H1 (cell line): Measurements from ENCODE around the gene SCN10A. TPM values are rescaled to one million over a fixed set of nuclear protein-coding genes. Genes with fewer than 3 reads are reported as not detected.

Source experiments
- CTCF ChIA-PET: fragments of 300-600 bp; sonication (Branson Sonifier 250); formaldehyde crosslinking; loops from one replicate; lab custom pipeline; 2021; ENCODE audit not compliant: partially characterized antibody; lab: Charles Lee
- POLR2A ChIA-PET: fragments of 300-600 bp; sonication (Branson Sonifier 250); formaldehyde crosslinking; loops from one replicate; lab custom pipeline; 2021; ENCODE audit warnings: inconsistent platforms; ENCODE audit not compliant: partially characterized antibody; lab: Charles Lee
- DNase-seq, 2 experiments: peaks; one replicate each; pipeline versions ENCODE4 v3.0.0 to v3.0.0-alpha.2; 2010 to 2022; ENCODE audit warnings: low spot score in 2 of 2, low read depth in 1 of 2, mixed read lengths in 1 of 2
- FAIRE-seq: peaks from 2 replicates; lab custom pipeline; 2011; peaks lifted over from hg19 to GRCh38; lab: Jason Lieb, UNC
- H2AFZ ChIP-seq: 2 replicates; pipeline ENCODE4 v1.8.1; 2012; ENCODE audit warnings: low read length, inconsistent platforms
- H2AK5ac ChIP-seq: 2 replicates; pipeline ENCODE4 v1.6.1; 2013; ENCODE audit warnings: low read depth, low read length
- H2BK120ac ChIP-seq: replicated peaks from 2 replicates; pipeline ENCODE3; 2013; ENCODE audit warnings: low read depth, low read length, inconsistent platforms
- H2BK12ac ChIP-seq: 2 replicates; pipeline ENCODE4 v1.6.1; 2013; ENCODE audit warnings: low read depth, low read length
- H2BK15ac ChIP-seq: 2 replicates; pipeline ENCODE4 v1.6.1; 2013; ENCODE audit warnings: low read length
- H2BK20ac ChIP-seq: 2 replicates; pipeline ENCODE4 v1.6.1; 2013; ENCODE audit warnings: low read length
- H2BK5ac ChIP-seq: 2 replicates; pipeline ENCODE4 v1.6.1; 2013; ENCODE audit warnings: low read depth, low read length
- H3K14ac ChIP-seq: 2 replicates; pipeline ENCODE4 v1.6.1; 2013; ENCODE audit warnings: inconsistent platforms; ENCODE audit not compliant: insufficient read length
- H3K18ac ChIP-seq: 2 replicates; pipeline ENCODE4 v1.6.1; 2013; ENCODE audit warnings: low read length; ENCODE audit errors: extremely low read depth
- H3K23ac ChIP-seq: 2 replicates; pipeline ENCODE4 v1.6.1; 2013; ENCODE audit warnings: inconsistent platforms; ENCODE audit not compliant: insufficient read length
- H3K23me2 ChIP-seq: 2 replicates; pipeline ENCODE4 v1.6.1; 2013; ENCODE audit warnings: low read depth, low read length
- H3K27ac ChIP-seq: 2 replicates; pipeline ENCODE4 v1.6.1; 2011; ENCODE audit warnings: low read depth, low read length, inconsistent platforms
- H3K27me3 ChIP-seq, 4 experiments: replicated peaks in 1 of 4; 1 replicate in 1 of 4; 2 replicates in 3 of 4; pipeline versions ENCODE4 v1.6.1 to v1.8.1; 2011 to 2013; ENCODE audit warnings: low read length in 3 of 4, mild to moderate bottlenecking in 3 of 4, inconsistent platforms in 2 of 4, mixed read lengths in 2 of 4, moderate library complexity in 1 of 4; ENCODE audit not compliant: control insufficient read depth in 3 of 4, insufficient read depth in 3 of 4; ENCODE audit errors: extremely low read depth in 1 of 4
- H3K36me3 ChIP-seq, 4 experiments: 2 replicates each; pipeline versions ENCODE4 v1.6.1 to v1.8.1; 2011 to 2013; ENCODE audit warnings: mild to moderate bottlenecking in 4 of 4, low read length in 3 of 4, moderate library complexity in 2 of 4, control low read depth in 1 of 4, inconsistent platforms in 1 of 4; ENCODE audit not compliant: insufficient read depth in 4 of 4, control insufficient read depth in 2 of 4
- H3K4ac ChIP-seq: replicated peaks from 2 replicates; pipeline ENCODE3; 2013; ENCODE audit warnings: low read length, low read depth, mixed read lengths, inconsistent platforms; ENCODE audit not compliant: insufficient read length
- H3K4me1 ChIP-seq, 4 experiments: replicated peaks in 1 of 4; 1 replicate in 1 of 4; 2 replicates in 3 of 4; pipeline versions ENCODE4 v1.6.1 to v1.8.1; 2011 to 2013; ENCODE audit warnings: low read length in 3 of 4, inconsistent platforms in 2 of 4, mixed read lengths in 1 of 4; ENCODE audit not compliant: insufficient read depth in 4 of 4, control insufficient read depth in 3 of 4
- H3K4me2 ChIP-seq, 2 experiments: 2 replicates each; pipeline versions ENCODE4 v1.6.1 to v1.8.1; 2011 to 2013; ENCODE audit warnings: low read depth in 2 of 2, low read length in 2 of 2, control low read depth in 1 of 2, inconsistent platforms in 1 of 2, mild to moderate bottlenecking in 1 of 2; ENCODE audit not compliant: insufficient read depth in 1 of 2
- H3K4me3 ChIP-seq, 4 experiments: fragments of 200-600, 300-600 bp in 1 of 4; sonication (generic), shearing (Covaris generic), sonication (Bioruptor Twin) in 1 of 4; 2 replicates each; pipeline versions ENCODE4 v1.5.1 to v1.8.1; 2011 to 2016; ENCODE audit warnings: low read length in 4 of 4, low read depth in 3 of 4, control low read depth in 2 of 4, inconsistent platforms in 2 of 4, mild to moderate bottlenecking in 2 of 4, mixed read lengths in 1 of 4, moderate library complexity in 1 of 4; ENCODE audit not compliant: insufficient read depth in 2 of 4; ENCODE audit errors: extremely low read depth in 1 of 4
- H3K56ac ChIP-seq: replicated peaks from 2 replicates; pipeline ENCODE3; 2013; ENCODE audit warnings: low read depth, mild to moderate bottlenecking, mixed read lengths, low read length, inconsistent platforms; ENCODE audit not compliant: insufficient read length
- H3K79me1 ChIP-seq: 2 replicates; pipeline ENCODE4 v1.6.1; 2013; ENCODE audit warnings: low read depth, low read length, control low read depth
- H3K79me2 ChIP-seq, 2 experiments: 2 replicates each; pipeline versions ENCODE4 v1.6.1 to v1.8.1; 2012 to 2013; ENCODE audit warnings: low read length in 2 of 2, mild to moderate bottlenecking in 2 of 2, inconsistent platforms in 1 of 2; ENCODE audit not compliant: insufficient read depth in 2 of 2, control insufficient read depth in 1 of 2
- H3K9ac ChIP-seq, 4 experiments: replicated peaks in 1 of 4; 1 replicate in 1 of 4; 2 replicates in 3 of 4; pipeline versions ENCODE4 v1.6.1 to v1.8.1; 2011 to 2013; ENCODE audit warnings: low read depth in 3 of 4, low read length in 3 of 4, control low read depth in 2 of 4, mild to moderate bottlenecking in 2 of 4, moderate library complexity in 2 of 4, inconsistent platforms in 1 of 4; ENCODE audit errors: extremely low read depth in 1 of 4
- H3K9me3 ChIP-seq, 2 experiments: 2 replicates each; pipeline versions ENCODE4 v1.6.1 to v1.8.1; 2012 to 2013; ENCODE audit warnings: mild to moderate bottlenecking in 2 of 2, moderate library complexity in 2 of 2, control low read depth in 1 of 2, inconsistent platforms in 1 of 2, low read depth in 1 of 2, low read length in 1 of 2, mixed read lengths in 1 of 2; ENCODE audit not compliant: insufficient read depth in 2 of 2
- H4K20me1 ChIP-seq, 2 experiments: replicated peaks in 1 of 2; 2 replicates each; pipeline versions ENCODE3 to v1.8.1; 2011 to 2013; ENCODE audit warnings: inconsistent platforms in 2 of 2, low read length in 2 of 2, mild to moderate bottlenecking in 1 of 2; ENCODE audit not compliant: insufficient read depth in 2 of 2, control insufficient read depth in 1 of 2
- H4K5ac ChIP-seq: 2 replicates; pipeline ENCODE4 v1.6.1; 2013; ENCODE audit warnings: low read length, low read depth, mixed read lengths, inconsistent platforms; ENCODE audit not compliant: insufficient read length
- H4K8ac ChIP-seq: 2 replicates; pipeline ENCODE4 v1.8.0; 2013; ENCODE audit warnings: mild to moderate bottlenecking, moderate library complexity, low read length, inconsistent platforms; ENCODE audit not compliant: insufficient read depth; ENCODE audit errors: extremely low read depth
- H4K91ac ChIP-seq: replicated peaks from 2 replicates; pipeline ENCODE3; 2013; ENCODE audit warnings: low read length, mixed read lengths, inconsistent platforms; ENCODE audit not compliant: insufficient read length
- CHD2 ChIP-seq: IDR thresholded peaks from 2 replicates; pipeline ENCODE4 v1.6.1; 2012; ENCODE audit warnings: low read length, improper control_type of control experiment
- CREB1 ChIP-seq: IDR thresholded peaks from 2 replicates; pipeline ENCODE4 v1.6.1; 2012; ENCODE audit warnings: inconsistent platforms
- KDM5A ChIP-seq: fragments of 200-600 bp; IDR thresholded peaks from 2 replicates; pipeline ENCODE4 v1.7.1; 2012; ENCODE audit warnings: mild to moderate bottlenecking, low read length, inconsistent platforms, mixed read lengths
- RNF2 ChIP-seq: fragments of 200-900, 300-1000 bp; sonication (generic); IDR thresholded peaks from 2 replicates; pipeline ENCODE4 v1.7.1; 2016; ENCODE audit warnings: borderline replicate concordance, low read depth, mild to moderate bottlenecking, antibody characterized with exemption, low read length; ENCODE audit not compliant: poor library complexity, severe bottlenecking; ENCODE audit errors: missing control alignments
- SP2 ChIP-seq: IDR thresholded peaks from 2 replicates; pipeline ENCODE4 v1.6.1; 2012; ENCODE audit warnings: mild to moderate bottlenecking, low read length, inconsistent platforms
- SUZ12 ChIP-seq: fragments of 200-600 bp; sonication (generic); IDR thresholded peaks from 2 replicates; pipeline ENCODE4 v1.6.1; 2012; ENCODE audit warnings: mild to moderate bottlenecking, inconsistent platforms, low read length, moderate library complexity, mixed read lengths
- WGBS, 2 experiments: shearing (Covaris generic) in 1 of 2; methylation state at CpG; one replicate each; pipeline versions ENCODE4 v1.1.6 to v1.1.7; 2013 to 2015; ENCODE audit warnings: low lambda C conversion rate in 2 of 2, mixed read lengths in 2 of 2, inconsistent platforms in 1 of 2, low coverage in 1 of 2, missing lambda C conversion rate in 1 of 2; ENCODE audit not compliant: insufficient replicate concordance in 2 of 2, insufficient coverage in 1 of 2, insufficient read length in 1 of 2; ENCODE audit errors: extremely low coverage in 1 of 2, missing lambda C conversion rate in 1 of 2; 5-methylcytosine and 5-hydroxymethylcytosine counted together
- polyA plus RNA-seq, 7 experiments: library from polyadenylated mRNA; depleted of rRNA in 3 of 7; stranded (reverse) in 5 of 7; unstranded in 2 of 7; fragments of >200 nt in 5 of 7; fragments of 200-250 nt in 2 of 7; gene quantifications; 1 replicate in 5 of 7; 2 replicates in 1 of 7; 4 replicates in 1 of 7; pipeline versions ENCODE4 v1.2.1 to v1.2.3, GENCODE V29; 2011 to 2013; ENCODE audit warnings: missing spikeins in 2 of 7, mixed read lengths in 2 of 7
- total RNA-seq: library from RNA; stranded (reverse); fragmentation: NEBNext Ultra II Directional; extraction: Animal tissue kit (Norgen Biotek cat#: 25700); gene quantifications from 2 replicates; pipeline ENCODE4 v1.2.1, GENCODE V29; 2021

Gene SCN10A
- total and polyA plus RNA-seq, 2 of the 8 experiments (the other 6 are each of a cell fraction or from before 2014, with no cell fraction given) = not detected

- Histone ChIP-seq H3K4me1 (peaks cover 0 to 14% (median 4%) of the 10 kb centered on the region in 4 experiments; a peak in 3 of 7 replicates), H3K9ac (no peak overlapping the region), H3K36me3 (no peaks in the 10 kb centered on the region), H4K8ac (no peak overlapping the region), H4K5ac (no peak overlapping the region), H3K9me3 (no peaks in the 10 kb centered on the region), H2BK120ac (no peak overlapping the region), H2AFZ (0 out of 2 replicates have a peak overlapping the region, but pooled peaks have one; percentile 18), H3K27me3 (peaks cover 0 to 18% (median 6%) of the 10 kb centered on the region in 4 experiments; a peak in 4 of 7 replicates), H3K14ac (no peak overlapping the region), H3K79me1 (no peaks in the 10 kb centered on the region), H3K18ac (no peak overlapping the region; the same call in 1 of the 2 replicates), H2BK12ac (peak overlapping the region; percentile 80; the same call in 1 of the 2 replicates), H4K20me1 (peaks cover 0 to 1% of the 10 kb centered on the region in 2 experiments), H3K56ac (no peak overlapping the region), H2BK15ac (no peak overlapping the region), H3K4me2 (no peak overlapping the region), H3K79me2 (no peaks in the 10 kb centered on the region), H3K4me3 (no peak overlapping the region), H2BK5ac (no peak overlapping the region), H3K4ac (no peak overlapping the region), H2AK5ac (no peak overlapping the region), H3K23me2 (no peaks in the 10 kb centered on the region), H3K23ac (no peak overlapping the region), H4K91ac (no peak overlapping the region), H3K27ac (no peak overlapping the region), H2BK20ac (no peak overlapping the region)
- 37% methylated on average over 7 of the region's 7 CpGs; no CpG with 5 or more reads in 1 of the 2 experiments for WGBS, 2 experiments
- DNase-seq (no peak), FAIRE-seq (peak; percentile 81)
- POLR2A ChIA-PET = interaction anchor here (0.7 to 0.8 kb wide), 2 partner anchors 19 to 160 kb away, joined by 3 read pairs; partner anchors contain the start of gene EXOG
- CTCF ChIA-PET = interaction anchor here (0.6 to 14.0 kb wide), 50 partner anchors 10 to 953 kb away, joined by 3 to 506 read pairs (median 4); partner anchors contain the start of genes EXOG and SCN5A
- TF ChIP-seq KDM5A (no peak), RNF2 (no peak), CREB1 (no peak), SP2 (no peak), CHD2 (no peak), SUZ12 (no peak)
These were observed 160.2 kb downstream of the SCN10A start for GRCh38 chr3:38655708-38656300.
